Skeletal muscle satellite cell (primary cell): ENCODE data around the gene OASL.
"Not testable (repeated sequence)": the region's sequence is repeated elsewhere in the genome, so short reads cannot be mapped to it uniquely, and the experiment has no call there.

Experiments
- H3K27me3 ChIP-seq: 2 replicates; pipeline ENCODE4 v1.7.0; 2013; ENCODE audit warnings: low read length; ENCODE audit not compliant: control insufficient read depth, insufficient read depth
- H3K36me3 ChIP-seq: 2 replicates; pipeline ENCODE4 v1.7.0; 2013; ENCODE audit warnings: mild to moderate bottlenecking, control low read depth, low read length; ENCODE audit not compliant: insufficient read depth
- H3K4me1 ChIP-seq: 2 replicates; pipeline ENCODE4 v1.7.0; 2013; ENCODE audit warnings: low read length; ENCODE audit not compliant: control insufficient read depth, insufficient read depth
- H3K4me2 ChIP-seq: 2 replicates; pipeline ENCODE4 v1.7.0; 2013; ENCODE audit warnings: mild to moderate bottlenecking, low read length
- H3K4me3 ChIP-seq: 2 replicates; pipeline ENCODE4 v1.7.0; 2013; ENCODE audit warnings: low read length
- H3K9ac ChIP-seq: 2 replicates; pipeline ENCODE4 v1.7.0; 2013; ENCODE audit warnings: mild to moderate bottlenecking, low read depth, low read length, moderate library complexity
- H3K9me3 ChIP-seq: replicated peaks from 2 replicates; pipeline ENCODE4 v1.7.0; 2013; ENCODE audit warnings: mild to moderate bottlenecking, control low read depth, low read length

OASL gene

GRCh38 chr12:121072147-121072546 lies 33.1 kb upstream of the OASL start:
- H3K36me3 ChIP-seq = no peaks in the 10 kb centered on the region
- H3K4me3 ChIP-seq = no peak overlapping the region
- peaks cover 23% of the 10 kb centered on the region for H3K27me3 ChIP-seq
- H3K9ac ChIP-seq = no peak overlapping the region
- H3K9me3 ChIP-seq = no peaks in the 10 kb centered on the region
- no peak overlapping the region for H3K4me2 ChIP-seq
- no peaks in the 10 kb centered on the region for H3K4me1 ChIP-seq

DNA sequence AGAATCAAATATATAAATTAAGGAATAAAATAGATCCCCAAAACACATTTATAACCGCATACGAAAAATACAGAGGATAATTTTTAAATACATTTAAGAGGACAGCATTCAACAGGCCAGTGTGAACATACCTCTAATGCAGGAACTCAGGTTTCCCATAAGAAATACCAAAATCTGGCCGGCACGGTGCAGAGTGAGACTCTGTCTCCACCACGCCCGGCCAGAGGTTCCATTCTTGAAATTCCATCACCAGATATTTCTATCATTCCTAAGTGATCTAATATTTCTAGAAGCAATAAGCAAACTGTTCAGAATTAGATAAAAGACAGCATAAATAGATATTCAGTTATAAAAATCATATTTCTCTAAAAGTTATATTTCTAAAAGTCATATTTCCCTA lies 30.2 kb upstream of the OASL start:
- Histone ChIP-seq H3K9me3 (no peaks in the 10 kb centered on the region), H3K27me3 (peaks cover 29% of the 10 kb centered on the region), H3K4me1 (no peaks in the 10 kb centered on the region), H3K4me2 (no peak overlapping the region), H3K36me3 (no peaks in the 10 kb centered on the region), H3K4me3 (no peak overlapping the region), H3K9ac (no peak overlapping the region)

- Histone ChIP-seq H3K4me1 (peaks cover 2% of the 10 kb centered on the region), H3K9me3 (no peaks in the 10 kb centered on the region), H3K27me3 (peaks cover 16% of the 10 kb centered on the region), H3K36me3 (no peaks in the 10 kb centered on the region), H3K9ac (no peak overlapping the region), H3K4me3 (no peak overlapping the region), H3K4me2 (no peak overlapping the region)
Measured at GRCh38 chr12:121065345-121065744, 26.3 kb upstream of the OASL start.

- not testable (repeated sequence) for H3K4me2 ChIP-seq, H3K9ac ChIP-seq
Measured at GRCh38 chr12:121064586-121064985, 25.5 kb upstream of the OASL start.

DNA sequence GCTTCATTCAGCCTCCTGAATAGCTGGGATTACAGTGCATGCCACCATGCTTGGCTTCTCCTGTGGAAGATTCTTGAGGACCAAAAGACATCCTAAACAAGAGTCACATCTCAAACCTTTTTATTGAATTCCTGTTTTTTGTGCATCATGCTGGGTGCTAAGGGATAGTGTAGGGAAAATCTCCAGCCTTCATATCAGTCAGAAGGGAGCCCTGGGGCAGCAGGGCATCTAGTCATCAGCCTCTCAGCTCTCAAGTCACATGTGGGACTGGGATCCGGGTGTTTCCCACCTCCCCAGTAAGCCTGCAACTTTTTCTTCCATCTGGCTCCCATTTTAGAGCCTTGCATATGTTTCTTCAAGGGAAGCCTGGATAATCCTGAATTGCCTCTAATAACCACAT lies 25.1 kb upstream of the OASL start:
- no peak overlapping the region for H3K4me2 ChIP-seq
- peaks cover 20% of the 10 kb centered on the region for H3K27me3 ChIP-seq
- H3K4me3 ChIP-seq = no peak overlapping the region
- H3K36me3 ChIP-seq = no peaks in the 10 kb centered on the region
- peaks cover 4% of the 10 kb centered on the region for H3K4me1 ChIP-seq
- no peak overlapping the region for H3K9ac ChIP-seq
- H3K9me3 ChIP-seq = no peaks in the 10 kb centered on the region

More at GRCh38 chr12:121064586-121064985, 25.5 kb upstream of the OASL start:
- peaks cover 16% of the 10 kb centered on the region for H3K27me3 ChIP-seq
- H3K36me3 ChIP-seq, H3K4me1 ChIP-seq, H3K9me3 ChIP-seq, H3K4me3 ChIP-seq: not testable (repeated sequence)

GRCh38 chr12:121062391-121063045 lies 23.5 kb upstream of the OASL start:
- peaks cover 22% of the 10 kb centered on the region for H3K27me3 ChIP-seq
- no peak overlapping the region for H3K4me3 ChIP-seq
- peaks cover 4% of the 10 kb centered on the region for H3K4me1 ChIP-seq
- H3K4me2 ChIP-seq = no peak overlapping the region
- no peak overlapping the region for H3K9ac ChIP-seq
- H3K36me3 ChIP-seq = no peaks in the 10 kb centered on the region
- no peaks in the 10 kb centered on the region for H3K9me3 ChIP-seq

DNA sequence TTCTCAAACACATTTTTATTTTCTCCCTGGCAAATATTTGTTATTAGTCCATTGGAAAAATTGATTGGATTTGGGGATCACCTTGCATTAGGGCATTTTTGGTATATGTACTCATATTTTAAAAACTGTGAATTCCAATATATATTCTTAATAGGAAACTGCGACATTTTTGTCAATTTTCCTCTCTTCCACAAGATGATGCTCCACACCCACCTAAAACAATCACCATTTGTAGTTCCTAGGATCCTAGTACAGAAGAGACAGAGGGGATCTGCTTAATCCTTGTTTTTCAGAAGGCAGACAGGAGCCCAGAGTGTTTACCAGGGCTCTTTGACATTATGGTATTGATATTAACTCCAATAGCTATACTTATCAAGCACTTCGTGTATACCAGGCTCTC lies 22.8 kb upstream of the OASL start:
- Histone ChIP-seq H3K27me3 (peaks cover 23% of the 10 kb centered on the region), H3K4me1 (peaks cover 4% of the 10 kb centered on the region), H3K36me3 (no peaks in the 10 kb centered on the region), H3K9ac (no peak overlapping the region), H3K9me3 (no peaks in the 10 kb centered on the region), H3K4me2 (no peak overlapping the region), H3K4me3 (no peak overlapping the region)

GRCh38 chr12:121060149-121061001 lies 21.3 kb upstream of the OASL start:
- Histone ChIP-seq H3K36me3 (no peaks in the 10 kb centered on the region), H3K9me3 (no peaks in the 10 kb centered on the region), H3K27me3 (peaks cover 20% of the 10 kb centered on the region), H3K4me3 (peak overlapping the region; percentile 60), H3K4me1 (peaks cover 4% of the 10 kb centered on the region), H3K9ac (peak overlapping the region; percentile 71), H3K4me2 (peak overlapping the region; percentile 78)

DNA sequence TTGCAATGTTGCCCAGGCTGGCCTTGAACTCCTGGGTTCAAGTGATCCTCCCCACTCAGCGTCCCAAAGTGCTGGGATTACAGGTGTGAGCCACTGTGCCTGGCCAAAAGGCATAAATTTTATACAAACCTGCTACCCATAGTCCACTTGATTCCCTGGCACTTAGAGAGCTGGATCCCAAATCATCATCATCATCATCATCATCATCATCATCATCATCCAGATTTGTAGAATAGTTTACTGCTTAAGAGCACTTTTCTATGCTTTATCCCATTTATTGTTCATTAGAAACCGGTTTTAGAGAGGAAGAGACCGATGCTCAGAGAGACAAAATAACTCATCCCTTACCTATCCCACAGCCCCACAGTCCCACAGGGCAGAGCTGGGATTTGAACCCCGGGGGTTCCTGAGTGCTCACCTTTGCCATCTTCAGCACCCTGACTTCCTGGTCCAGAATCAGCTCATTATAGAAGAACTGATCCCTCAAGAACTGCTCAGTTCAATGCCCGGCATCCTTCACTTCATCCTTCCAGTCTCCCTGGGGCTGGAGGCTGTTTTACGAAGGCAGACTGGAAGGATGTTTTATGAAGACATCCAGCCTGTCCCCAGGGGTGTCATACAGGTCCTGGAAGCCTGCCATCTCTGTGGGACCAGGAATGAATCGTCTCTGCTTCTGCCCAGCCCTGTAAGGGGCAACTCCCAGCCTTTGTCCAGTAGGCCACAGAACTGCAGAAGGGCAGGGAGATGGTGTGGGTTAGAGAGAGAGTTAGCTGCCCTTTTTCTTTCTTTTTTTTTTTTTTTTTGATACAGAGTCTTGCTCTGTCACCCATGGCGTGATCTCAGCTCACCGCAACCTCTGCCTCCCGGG lies 20.2 kb upstream of the OASL start:
- Histone ChIP-seq H3K27me3 (peaks cover 18% of the 10 kb centered on the region), H3K4me1 (peaks cover 4% of the 10 kb centered on the region), H3K9ac (no peak overlapping the region), H3K9me3 (no peaks in the 10 kb centered on the region), H3K4me3 (no peak overlapping the region), H3K36me3 (no peaks in the 10 kb centered on the region), H3K4me2 (no peak overlapping the region)

- no peak overlapping the region for H3K4me3 ChIP-seq
- H3K36me3 ChIP-seq = no peaks in the 10 kb centered on the region
- peaks cover 4% of the 10 kb centered on the region for H3K4me1 ChIP-seq
- peaks cover 16% of the 10 kb centered on the region for H3K27me3 ChIP-seq
- H3K9me3 ChIP-seq = no peaks in the 10 kb centered on the region
- H3K4me2 ChIP-seq = no peak overlapping the region
- H3K9ac ChIP-seq = no peak overlapping the region
Measured at GRCh38 chr12:121057794-121058193, 18.7 kb upstream of the OASL start.

DNA sequence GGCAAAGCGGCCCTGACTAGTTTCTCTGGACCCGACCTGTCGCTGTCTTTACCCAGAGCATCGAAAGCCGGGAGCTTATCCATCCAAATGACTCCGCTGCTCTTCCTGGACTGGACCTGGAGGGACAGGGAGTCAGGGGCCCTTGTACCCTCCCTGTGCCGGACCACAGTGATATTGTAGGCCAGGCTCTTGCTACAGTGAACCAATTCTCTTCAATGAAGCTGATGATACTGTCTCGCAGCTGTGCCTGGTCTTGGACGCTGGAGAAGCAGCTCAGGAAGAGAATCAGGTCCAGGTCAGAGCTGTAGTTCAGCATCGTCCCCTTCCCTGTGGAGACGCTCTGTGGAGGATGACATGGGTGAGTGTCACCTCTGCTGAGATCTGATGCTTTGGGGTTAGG lies 14.7 kb upstream of the OASL start:
- peaks cover 23% of the 10 kb centered on the region for H3K27me3 ChIP-seq
- H3K9ac ChIP-seq = no peak overlapping the region
- no peaks in the 10 kb centered on the region for H3K4me1 ChIP-seq
- H3K4me3 ChIP-seq = no peak overlapping the region
- no peaks in the 10 kb centered on the region for H3K9me3 ChIP-seq
- no peak overlapping the region for H3K4me2 ChIP-seq
- H3K36me3 ChIP-seq = no peaks in the 10 kb centered on the region
